ENCODE data around the gene RALGDS.
A peak's percentile ranks its signal among the peaks of the same experiment; 100 is the strongest.
"Not testable (repeated sequence)": the region's sequence is repeated elsewhere in the genome, so short reads cannot be mapped to it uniquely, and the experiment has no call there.

Gene RALGDS

DNA sequence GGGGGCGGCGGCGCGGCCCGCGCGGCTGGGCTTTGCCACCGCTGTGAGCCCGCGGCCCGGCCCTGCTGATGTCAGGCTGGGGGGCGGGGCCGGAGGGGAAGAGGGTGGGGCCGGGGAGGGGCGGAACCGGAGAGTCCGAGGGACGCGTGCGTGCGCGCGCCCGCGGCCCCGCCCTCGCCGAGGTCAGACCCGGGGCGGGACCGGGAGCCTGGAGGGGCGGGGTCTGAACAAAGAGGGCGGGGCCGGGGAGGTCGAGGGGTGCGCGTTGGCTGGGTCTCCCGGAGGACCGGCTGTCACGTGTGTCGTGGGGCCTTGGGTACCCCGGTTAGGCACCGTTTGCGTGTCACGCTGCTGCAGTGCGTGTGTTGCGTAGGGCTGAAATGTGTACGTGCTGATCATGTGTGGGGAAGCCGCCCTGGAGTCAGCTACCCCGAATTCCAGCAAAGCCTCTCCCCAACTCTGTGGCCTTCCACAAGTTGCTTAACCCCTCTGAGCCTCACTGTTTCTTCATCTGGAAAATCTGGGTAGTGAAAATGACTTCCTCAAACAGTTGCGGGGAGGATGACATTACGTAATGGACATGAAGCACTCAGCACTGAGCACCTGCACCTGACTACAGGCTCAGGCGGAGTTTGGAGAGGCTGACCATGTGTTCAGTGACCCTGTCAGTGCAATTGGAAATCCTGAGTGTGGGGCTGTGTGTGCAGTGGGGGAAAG lies at the start of gene RALGDS:
Gene RALGDS (minus strand): TSS at position 43 of the 717 bp plus-strand sequence. CDS start 86 bp downstream, outside the sequence.
- peak; percentile 84 for DNase-seq

DNA sequence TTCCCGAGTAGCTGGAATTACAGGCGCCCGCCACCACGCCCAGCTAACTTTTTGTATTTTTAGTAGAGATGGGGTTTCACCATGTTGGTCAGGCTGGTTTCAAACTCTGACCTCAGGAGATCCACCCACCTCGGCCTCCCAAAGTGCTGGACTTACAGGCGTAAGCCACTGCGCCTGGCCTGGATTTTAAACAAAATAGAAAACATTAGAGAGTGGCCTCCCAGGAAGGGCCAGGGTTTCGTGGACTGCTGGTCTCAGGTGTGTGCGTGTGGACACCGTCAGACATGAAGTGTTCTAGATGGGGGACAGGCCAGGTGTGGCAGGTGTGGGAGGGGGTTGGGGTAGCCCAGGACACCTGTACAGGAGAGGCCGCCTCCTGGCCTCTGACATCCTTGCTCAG lies 49.7 kb upstream of the RALGDS start:
- DNase-seq, result no peak

DNA sequence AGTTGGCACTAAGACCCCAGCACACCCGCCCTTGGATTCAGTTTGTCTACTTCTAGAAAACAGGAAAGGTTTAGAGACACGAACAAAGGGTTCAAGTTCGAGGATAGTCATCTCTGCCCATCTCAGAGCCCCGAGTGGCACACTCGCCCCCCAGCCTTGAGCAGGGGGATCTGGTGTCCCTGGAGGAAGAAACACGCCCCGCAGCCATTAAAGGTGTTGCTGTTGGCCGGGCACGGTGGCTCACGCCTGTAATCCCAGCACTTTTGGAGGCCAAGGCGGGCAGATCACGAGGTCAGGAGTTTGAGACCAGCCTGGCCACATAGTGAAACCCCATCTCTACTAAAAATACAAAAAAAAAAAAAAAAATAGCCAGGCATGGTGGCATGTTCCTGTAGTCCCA lies 48.6 kb upstream of the RALGDS start:
- DNase-seq, result not testable (repeated sequence)

DNA sequence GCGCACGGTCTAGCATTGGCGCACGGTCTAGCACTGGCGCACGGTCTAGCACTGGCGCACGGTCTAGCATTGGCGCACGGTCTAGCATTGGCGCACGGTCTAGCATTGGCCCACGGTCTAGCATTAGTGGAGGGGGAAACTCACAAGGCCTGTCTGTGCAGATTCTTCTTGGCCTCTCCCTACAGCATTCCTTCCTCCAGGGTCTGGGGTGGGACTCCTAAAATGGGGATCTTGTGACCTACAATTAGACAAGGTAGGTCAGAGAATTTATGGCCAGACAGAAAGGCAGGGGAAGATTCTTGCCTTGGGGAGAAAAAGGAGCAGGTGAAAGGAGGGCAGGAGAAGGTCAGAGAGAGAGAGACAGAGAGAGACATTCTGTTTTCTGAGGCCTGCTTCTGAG lies 48.1 kb upstream of the RALGDS start:
- DNase-seq, result no peak

DNA sequence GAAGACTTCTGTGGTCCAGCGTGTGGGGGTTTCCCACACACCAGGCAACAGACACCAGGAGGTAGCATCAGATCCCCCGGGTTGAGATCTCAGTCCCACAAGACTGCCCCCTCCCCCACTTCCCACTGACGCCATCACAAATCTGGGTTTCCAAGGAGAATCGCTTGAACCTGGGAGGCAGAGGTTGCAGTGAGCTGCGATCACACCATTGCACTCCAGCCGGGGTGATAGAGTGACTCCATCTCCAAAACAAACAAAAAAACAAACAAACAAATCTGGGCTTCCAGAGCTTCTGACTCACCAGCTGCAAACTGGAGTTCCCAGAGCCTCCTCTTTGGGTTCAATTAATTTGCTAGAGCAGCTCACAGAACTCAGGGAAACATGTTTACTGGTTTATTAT lies 47.4 kb upstream of the RALGDS start:
- no peak for DNase-seq

DNA sequence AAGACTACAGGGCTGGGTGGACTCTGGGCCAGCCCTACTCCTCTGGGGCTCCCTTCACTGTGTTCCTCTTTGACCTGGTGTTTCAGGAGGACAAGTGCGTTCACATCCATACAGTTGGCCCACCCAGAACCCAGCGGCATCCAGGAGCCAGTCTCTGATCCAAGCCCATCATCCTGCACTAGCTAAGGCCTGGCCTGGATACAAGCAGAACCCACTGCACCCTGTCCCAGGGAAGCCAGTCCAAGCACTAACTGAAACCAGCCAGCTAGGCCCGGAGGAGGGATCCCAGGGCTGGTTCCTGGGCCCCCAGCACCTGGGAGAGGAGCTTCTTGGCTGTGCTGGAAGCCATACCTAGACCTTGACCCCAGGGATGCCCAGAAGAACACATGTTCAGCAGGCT lies 46.7 kb upstream of the RALGDS start:
- DNase-seq, result no peak

DNA sequence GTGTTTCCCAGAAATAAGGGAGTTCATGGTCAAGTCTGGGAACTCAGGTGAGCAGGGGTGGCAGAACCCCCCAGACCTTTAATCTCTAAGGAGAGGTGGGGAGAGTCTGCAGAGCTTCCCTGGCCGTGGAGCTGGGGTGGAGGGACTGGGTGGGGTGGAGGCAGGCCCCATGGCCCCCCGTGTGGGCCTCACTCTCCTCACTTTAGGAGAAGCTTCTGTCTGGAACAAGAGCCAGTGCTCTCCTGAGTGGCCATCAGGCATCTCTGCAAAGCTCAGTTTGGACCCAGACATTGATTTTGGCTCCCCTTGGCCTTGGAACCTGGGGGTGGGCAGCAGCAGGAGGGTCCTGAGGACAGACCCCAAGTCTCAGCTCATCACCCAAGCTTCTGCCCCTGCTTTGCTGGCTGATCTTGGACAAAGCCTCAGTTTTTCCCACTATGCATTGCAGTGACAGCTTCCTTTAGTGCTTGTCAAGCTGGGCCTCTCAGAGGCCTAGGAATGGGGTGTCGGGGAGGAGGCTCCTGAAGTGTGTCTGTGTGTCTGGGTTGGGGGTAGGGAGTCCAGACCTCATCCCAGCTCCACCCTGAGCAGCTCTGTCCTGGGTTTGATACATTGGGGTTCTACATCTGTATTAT lies 46.2 kb upstream of the RALGDS start:
- DNase-seq, result no peak

DNA sequence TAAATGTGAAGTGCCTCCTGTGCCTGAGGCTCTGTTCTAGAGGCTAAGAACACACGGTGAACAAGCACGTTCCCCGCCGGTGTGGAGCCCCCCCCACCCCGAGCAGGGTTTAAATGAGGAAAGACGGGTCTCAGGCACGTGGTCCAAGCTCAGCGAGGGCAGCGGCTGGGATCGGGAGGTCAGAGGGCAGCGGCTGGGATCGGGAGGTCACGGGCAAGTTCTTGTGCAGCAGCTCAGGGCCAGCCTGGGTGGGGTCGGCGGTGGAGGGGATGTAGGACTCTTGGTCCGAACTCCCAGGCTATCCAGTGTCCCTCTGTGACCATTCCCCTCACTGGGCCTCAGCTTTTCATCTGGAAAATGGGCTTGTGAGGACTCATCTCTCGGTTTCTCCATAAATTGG lies 45.4 kb upstream of the RALGDS start:
- DNase-seq, result no peak

DNA sequence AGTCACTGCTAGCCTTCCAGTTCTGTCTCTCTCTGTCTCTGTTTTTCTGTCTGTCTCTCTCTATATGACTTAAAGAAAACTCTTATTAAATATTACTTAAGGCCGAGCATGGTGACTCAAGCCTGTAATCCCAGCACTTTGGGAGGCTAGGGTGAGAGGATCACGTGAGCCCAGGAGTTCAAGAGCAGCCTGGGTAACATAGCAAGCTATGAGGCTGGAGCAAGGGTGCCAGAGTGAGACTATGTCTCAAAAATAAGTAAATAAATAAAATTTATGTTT lies 44.4 kb upstream of the RALGDS start:
- no peak for DNase-seq

DNA sequence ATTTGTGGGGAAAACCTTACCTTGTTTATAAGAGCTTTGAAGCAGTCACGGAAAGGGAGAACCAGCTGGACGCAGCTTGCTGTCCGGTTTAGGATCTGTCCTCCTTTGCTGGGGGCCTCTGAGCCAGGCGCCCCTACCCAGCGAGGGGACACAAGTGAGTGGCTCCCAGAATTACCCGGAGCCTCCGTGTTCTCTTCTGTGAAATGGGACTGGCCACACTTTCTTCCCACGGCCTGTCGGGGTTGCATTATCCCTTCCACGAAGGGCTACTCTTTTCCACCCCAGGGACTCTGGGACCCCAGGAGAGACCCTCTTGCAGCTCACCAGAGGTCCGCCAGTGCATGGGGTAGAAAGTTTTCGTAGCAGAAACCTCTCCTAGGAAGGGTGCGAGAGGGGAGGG lies 43.2 kb upstream of the RALGDS start:
- DNase-seq, result no peak

DNA sequence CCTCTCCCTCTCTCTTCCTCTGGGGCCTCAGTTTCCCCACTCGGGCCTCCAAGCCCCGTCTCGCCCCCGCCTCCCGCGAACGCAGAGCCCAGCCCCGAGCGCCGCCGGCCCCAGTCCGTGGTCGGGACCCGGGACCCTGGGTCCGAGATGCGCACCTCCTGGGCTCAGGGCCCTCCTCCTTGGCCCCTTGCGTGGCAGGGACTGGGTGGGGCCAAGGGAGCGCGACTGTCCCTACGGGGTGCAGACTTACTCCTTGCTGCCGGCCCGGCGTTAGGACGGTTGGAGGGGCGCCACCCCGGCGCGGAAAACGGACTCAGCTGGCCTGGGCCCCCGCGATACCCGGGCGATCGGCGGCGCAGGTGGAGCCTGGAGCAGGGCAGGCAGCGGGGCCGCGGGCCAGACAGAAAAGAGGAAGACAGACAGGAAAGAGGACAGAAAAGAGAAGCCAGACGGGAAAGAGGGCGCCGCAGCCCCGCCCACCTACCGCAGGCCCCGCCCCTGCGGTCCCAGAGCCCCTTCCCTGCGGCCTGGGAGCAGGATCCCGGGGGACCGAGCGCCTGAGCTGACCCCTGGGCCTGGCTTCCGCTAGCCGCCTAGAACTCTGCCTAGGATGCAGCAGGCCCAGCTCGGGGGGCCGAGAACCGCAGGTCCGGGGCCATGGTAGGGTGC lies 42.6 kb upstream of the RALGDS start, which contains the start of gene GBGT1:
Gene GBGT1 (minus strand): TSS at position 411 of the 669 bp plus-strand sequence. CDS start 1,502 bp downstream, outside the sequence.
- DNase-seq, result no peak

DNA sequence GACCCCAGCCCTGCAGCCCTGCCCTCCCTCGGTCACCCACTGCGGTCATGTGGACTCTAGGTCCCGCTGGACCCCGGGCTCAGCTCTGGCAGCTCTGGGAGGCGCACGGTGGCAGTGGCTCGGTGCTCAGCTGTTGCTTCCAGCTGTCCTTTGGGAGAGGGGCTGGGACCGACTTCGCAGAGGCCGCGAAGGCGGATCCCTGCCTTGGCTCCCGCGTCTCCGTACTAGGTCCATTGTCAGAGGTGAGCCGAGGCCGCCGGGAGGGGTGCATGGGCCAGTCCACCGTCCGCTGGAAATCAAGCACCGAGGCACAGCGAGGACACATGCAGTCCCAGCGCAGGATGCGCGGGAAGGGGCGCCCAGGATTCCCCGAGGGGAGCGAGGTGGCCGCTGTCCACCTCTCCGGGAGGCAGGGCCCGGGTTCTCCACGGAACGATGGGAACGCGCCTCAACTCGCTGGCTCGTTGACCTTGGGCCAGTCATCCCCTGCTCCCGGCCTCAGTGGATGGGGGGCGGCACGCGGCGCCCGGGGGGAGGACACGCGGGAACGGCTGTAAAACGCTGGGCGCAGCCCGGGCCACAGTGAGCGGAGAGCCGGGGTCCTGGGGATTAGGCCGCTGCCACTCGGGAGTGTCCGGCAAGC lies 41.9 kb upstream of the RALGDS start:
- no peak for DNase-seq

DNA sequence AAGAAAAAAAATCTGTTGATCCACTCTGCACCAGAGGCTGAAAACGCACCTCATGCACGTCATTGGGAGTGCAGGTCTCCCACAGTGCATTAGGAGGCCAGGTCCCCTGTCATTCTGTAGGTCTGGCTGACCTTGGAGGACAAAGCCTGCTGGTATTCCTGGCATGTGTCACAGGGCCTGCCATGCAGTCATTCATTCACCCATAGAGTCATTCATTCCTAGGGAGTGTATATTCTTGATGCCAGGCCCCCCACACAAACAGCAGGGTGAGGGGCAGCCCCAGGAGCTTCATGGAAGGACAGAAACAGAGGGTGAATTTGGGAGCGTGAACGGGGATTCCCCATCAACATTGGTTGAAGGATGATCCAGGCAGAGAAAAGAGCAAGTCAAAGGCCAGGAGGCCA lies 40.5 kb upstream of the RALGDS start:
- no peak for DNase-seq

DNA sequence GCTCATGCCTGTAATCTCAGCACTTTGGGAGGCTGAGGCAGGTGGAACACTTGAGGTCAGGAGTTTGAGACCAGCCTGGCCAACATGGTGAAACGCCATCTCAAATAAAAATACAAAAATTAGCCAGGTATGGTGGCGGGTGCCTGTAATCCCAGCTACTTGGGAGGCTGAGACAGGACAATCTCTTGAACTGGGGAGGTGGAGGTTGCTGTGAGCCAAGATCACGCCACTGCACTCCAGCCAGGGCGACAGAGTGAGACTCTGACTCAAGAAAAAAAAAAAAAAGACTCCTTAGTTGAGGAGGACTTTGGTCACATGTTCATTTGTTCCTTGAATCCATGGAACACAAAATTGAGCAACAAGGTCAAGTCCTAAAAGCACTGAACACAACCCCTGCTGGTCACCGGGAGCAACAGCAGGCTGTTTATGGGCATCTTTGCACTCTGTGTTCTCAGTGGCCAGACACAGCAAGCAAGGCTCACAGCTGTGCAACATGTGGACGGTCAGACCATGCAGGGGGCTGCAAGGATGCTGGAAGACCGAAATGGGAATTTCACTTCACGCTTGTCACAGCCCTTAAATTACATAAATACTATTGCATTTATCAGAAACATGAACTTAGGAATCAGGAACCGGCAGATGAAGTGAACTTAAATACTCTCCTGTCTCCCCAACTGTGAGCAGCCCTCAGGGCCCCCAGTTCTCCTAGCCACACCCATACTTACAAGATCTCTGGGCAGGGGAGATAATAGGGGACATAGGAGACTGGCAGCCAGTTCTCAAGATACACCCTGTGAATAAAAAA lies 39.9 kb upstream of the RALGDS start:
- peak; percentile 38 for DNase-seq

DNA sequence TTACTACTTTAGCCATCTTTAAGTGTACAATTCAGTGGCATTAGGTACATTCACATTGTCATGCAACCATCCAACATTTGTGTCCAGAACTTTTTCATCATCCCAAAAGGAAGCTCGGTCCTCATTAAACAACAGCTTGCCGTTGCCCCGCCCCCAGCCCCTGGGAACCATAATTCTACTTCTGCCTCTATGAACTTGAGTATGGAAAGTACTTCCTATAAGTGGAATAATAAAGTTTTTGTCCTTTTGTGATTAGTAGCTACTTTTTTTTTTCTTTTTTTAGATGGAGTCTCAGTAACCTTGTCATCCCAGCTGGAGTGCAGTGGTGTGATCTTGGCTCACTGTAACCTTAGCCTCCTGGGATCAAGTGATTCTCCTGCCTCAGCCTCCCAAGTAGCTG lies 37.7 kb upstream of the RALGDS start:
- DNase-seq, result no peak

DNA sequence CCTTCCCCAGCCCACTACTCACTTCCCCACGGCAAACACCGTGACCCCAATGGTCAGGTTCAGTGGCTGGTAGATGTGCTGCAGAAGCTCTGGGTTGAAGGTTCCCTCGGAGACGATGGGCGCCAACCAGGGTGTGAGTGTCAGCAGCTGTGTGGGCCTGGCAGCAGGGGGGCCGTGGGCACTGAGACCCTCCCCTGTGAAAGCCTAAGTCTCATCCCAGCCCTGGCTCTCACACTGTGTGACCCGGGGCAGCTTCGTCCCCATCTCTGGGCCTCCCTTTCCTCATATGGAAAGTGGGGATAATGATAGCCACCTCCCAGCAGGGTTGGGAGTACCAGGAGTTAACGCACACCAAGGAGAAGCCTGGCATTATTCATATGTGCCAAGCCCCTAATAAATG lies 34.1 kb upstream of the RALGDS start:
- no peak for DNase-seq

DNA sequence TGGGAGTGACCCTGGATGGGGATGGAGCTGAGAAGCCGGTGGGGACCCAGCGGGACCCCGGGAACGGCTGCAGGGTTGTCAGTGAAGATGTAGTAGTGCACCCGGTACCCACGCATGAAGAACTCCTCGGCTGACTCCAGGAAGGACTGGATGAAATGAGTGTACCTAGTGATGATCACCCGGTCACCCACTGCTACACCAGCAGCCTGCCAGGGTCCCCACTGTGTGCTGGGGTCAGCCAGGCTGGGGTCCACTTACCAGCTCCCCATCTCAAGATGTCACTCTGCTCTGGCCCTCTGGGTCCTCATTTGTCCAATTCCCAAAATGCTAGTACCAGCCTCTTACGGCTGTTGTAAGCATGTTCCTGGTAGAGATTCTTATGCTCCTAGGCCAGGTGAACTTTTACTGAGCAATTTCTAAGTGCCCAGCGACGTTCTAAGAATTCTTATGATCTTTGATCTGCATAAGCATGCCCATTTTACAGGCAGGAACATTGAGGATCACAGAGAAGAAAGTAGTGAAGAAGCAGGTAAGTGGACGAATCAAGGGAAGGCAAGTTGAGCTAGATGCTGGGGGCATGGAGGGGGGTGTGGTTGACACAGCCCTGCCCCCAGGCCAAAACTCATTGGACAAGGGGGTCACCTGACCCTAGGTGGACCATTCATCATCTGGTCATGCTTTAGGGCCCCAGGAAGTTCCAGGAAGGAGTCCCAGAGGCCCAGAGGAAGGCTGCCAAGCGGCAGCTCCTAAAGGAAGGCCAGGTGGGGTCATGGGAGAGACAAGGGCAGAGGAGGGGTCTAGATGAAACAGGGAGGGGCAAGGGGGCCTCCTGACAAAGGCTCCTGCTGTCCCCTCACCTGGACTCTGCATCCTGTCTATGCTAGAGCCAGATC lies 33.3 kb upstream of the RALGDS start:
- DNase-seq, result no peak

DNA sequence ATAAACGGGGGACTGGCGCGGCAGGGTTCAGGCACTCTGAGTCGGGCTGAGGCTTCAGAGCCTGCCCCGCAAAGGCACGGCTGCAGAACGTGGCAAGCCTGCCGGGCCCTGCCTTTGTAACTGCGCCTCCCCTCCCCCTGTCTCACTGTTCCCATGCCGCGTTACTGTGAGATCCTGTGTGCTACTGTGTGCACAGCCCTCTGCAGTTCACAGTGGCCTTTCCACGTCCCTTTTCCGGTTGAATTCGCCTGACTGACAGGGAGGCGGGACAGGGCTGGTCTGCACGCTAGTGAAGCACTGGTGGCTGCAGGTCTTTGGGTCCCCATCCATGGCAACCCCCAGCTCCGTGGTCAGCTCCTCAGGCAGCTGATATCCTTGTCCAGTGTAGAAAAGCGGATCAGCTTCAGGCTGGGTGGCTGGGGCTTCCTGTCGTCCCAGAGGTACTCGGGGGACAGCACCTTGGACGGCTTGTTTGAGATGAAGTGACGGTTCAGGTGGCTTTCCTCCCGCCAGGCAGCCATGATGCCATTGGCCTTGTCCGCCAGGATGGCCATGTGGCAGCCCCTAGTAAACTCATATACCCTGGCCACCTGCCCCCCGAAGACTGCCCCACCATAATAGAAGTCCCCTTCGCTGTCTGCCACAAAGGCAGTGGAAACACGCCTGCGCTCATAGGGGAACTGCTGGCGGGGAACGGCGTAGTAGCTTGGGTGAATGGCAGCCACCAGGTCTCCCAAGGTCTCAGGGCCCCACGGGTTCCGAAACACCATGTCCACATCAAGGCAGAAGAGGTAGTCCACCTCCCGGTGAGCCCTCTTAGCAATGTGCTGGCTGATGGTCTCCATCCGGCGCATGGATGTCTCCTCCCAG lies 32.4 kb upstream of the RALGDS start:
- DNase-seq, result no peak

DNA sequence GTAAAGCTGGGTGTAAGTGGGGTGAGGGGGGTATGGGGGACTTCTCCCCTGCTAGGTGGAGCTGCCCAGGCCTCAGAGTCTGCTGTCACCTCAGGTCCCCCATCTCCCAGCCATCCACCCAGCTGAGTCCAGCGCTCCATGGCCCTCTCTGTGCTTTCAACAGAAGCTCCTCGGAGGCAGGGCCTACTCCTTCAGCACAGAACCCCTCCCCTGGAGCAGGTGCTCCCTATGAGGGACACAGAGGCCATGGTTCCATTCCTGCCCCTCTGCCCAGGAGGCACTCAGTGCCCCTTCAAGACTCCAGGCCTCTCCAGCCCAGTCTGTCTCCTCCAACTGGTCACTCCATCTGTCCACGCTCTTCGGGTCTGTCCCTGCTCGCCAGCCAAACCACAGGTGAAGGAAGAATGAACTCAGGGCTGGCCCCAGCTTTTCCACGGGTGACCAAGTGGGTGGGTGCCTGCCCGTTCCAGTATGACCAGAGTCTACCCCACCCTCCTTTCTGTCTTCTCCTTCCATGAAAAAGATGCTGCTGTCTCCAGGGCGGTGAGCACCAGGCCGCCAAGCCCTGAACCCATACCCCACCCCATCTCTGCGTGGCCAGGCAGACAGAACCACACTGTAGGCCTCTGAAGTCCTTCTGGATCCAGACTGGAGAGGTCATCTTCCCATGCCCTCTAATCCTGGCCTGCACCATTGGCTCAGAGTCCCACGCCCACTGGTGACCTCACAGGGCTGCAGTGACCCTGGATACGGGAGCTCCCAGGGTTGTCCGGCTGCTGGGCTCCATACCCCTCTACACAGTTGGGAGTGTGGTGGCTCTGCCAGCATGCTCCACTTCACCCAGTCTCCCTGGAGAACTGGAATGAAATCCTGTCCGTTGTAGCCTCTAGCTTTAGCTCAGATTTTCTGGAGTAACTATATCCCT lies 30.8 kb upstream of the RALGDS start:
- DNase-seq, result no peak

DNA sequence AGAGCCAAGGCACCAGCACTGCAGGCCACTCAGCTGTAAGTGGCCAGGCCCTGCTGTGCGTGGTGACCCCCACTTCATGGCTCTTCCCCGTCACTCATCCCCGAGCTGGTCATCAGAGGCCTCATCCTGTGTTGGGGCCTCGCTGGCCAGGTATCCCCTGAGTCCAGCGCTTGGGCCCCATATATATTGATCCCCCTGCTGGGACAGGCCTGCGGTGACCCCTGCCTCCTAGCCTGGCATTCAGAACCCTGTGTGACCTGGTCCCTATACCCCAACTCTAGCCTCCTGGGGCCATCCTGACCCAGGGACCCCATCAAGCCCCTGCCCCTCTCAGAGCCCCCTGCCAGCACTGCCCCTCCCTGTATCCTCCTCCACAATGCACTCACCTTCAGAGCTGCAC lies 30.0 kb upstream of the RALGDS start:
- DNase-seq, result no peak

Measured in NCI-H1092 (cell line).